Astrocyte of the cerebellum (primary cell): ENCODE data around the gene ZMIZ1.

Experiments used
- DNase-seq: peaks from one replicate; pipeline ENCODE4 v3.0.0-alpha.2; 2011; ENCODE audit warnings: low read depth
- H3K4me3 ChIP-seq: 2 replicates; pipeline ENCODE4 v1.5.1; 2011; ENCODE audit warnings: mild to moderate bottlenecking, low read depth, low read length, moderate library complexity
- CTCF ChIP-seq: IDR thresholded peaks from 2 replicates; pipeline ENCODE4 v1.5.1; 2012; ENCODE audit warnings: low read length, low read depth, moderate library complexity, mild to moderate bottlenecking; ENCODE audit errors: missing control alignments
- in situ Hi-C: cut with HindIII; loops from 2 replicates; pipeline ENCODE4 v1.10.0; 2017; ENCODE audit warnings: low sequenced_read_pairs

ZMIZ1 gene

GRCh38 chr10:79232864-79233263 is 164.1 kb downstream of the ZMIZ1 start:
- in situ Hi-C loops: no loop called here
- no peak overlapping the region for H3K4me3 ChIP-seq
- no peak for TF ChIP-seq CTCF
- no peak for DNase-seq

- DNase-seq: no peak
- TF ChIP-seq CTCF: no peak
- H3K4me3 ChIP-seq: no peak overlapping the region
- in situ Hi-C loops: no loop called here
Observed at GRCh38 chr10:79234391-79235315, 165.9 kb downstream of the ZMIZ1 start.

- TF ChIP-seq CTCF: no peak
- no peak for DNase-seq
- no peak overlapping the region for H3K4me3 ChIP-seq
- in situ Hi-C loops: no loop called here
Observed at GRCh38 chr10:79235765-79236432, 167.1 kb downstream of the ZMIZ1 start.

- no peak overlapping the region for H3K4me3 ChIP-seq
- DNase-seq: no peak
- no peak for TF ChIP-seq CTCF
- in situ Hi-C loops: no loop called here
Observed at GRCh38 chr10:79236433-79236765, 167.6 kb downstream of the ZMIZ1 start.

- in situ Hi-C loops: no loop called here
- no peak for DNase-seq
- no peak for TF ChIP-seq CTCF
- H3K4me3 ChIP-seq: no peak overlapping the region
Observed at GRCh38 chr10:79237454-79238157, 168.8 kb downstream of the ZMIZ1 start.

- in situ Hi-C loops: no loop called here
- no peak overlapping the region for H3K4me3 ChIP-seq
- no peak for TF ChIP-seq CTCF
- no peak for DNase-seq
Observed at GRCh38 chr10:79238158-79238520, 169.4 kb downstream of the ZMIZ1 start.
